Endothelial cell of coronary artery (primary cell): ENCODE results near the gene PLA2G15. TPM values are rescaled to one million over a fixed set of nuclear protein-coding genes. Genes with fewer than 3 reads are reported as not detected.

ENCODE experiments used
- total RNA-seq: library from RNA; depleted of rRNA; stranded (reverse); fragments of >200 nt; gene quantifications from 2 replicates; pipeline ENCODE4 v1.2.3, GENCODE V29; 2014

PLA2G15 gene
- total RNA-seq = 15.0 and 27.1 TPM in 2 replicates

GRCh38 chr16:68244903-68245853 is at the start of gene PLA2G15:
Gene PLA2G15 (plus strand): TSS chr16:68245373. CDS start chr16:68245427, 54 bp downstream.

GRCh38 chr16:68235887-68236136 is 9.4 kb upstream of the PLA2G15 start, which contains the start of gene ESRP2:
Gene ESRP2 (minus strand): TSS chr16:68236127. CDS start chr16:68236045, 82 bp downstream.

GRCh38 chr16:68264128-68265077 is 19.2 kb downstream of the PLA2G15 start, which contains the start of gene SLC7A6:
Gene SLC7A6 (plus strand): TSS chr16:68264526. CDS start chr16:68274727, 10,201 bp downstream.

Other genes starting within 250 kb of the PLA2G15 start
- 0.36 TPM in 1 of 2 replicates, not detected in the other for gene DPEP2, start 245.9 kb upstream of the PLA2G15 start, total RNA-seq
- not detected in 2 replicates for gene DPEP2NB, start 229.5 kb upstream of the PLA2G15 start, total RNA-seq
- 10.0 and 12.0 TPM in 2 replicates for gene DDX28, start 222.1 kb upstream of the PLA2G15 start, total RNA-seq
- gene DUS2, start 222.1 kb upstream of the PLA2G15 start, total RNA-seq = 17.6 and 18.5 TPM in 2 replicates
- 8.2 and 11.3 TPM in 2 replicates for gene NFATC3, start 160.0 kb upstream of the PLA2G15 start, total RNA-seq
- gene ESRP2, start 9.2 kb upstream of the PLA2G15 start, total RNA-seq = under 0.01 and 0.28 TPM in 2 replicates
- gene SLC7A6, start 19.2 kb downstream of the PLA2G15 start, total RNA-seq = 21.5 and 31.0 TPM in 2 replicates
- gene SLC7A6OS, start 65.6 kb downstream of the PLA2G15 start, total RNA-seq = 13.9 and 19.2 TPM in 2 replicates
- gene PRMT7, start 65.6 kb downstream of the PLA2G15 start, total RNA-seq = 32.8 and 41.9 TPM in 2 replicates
- under 0.01 TPM in 1 of 2 replicates, not detected in the other for gene SMPD3, start 203.1 kb downstream of the PLA2G15 start, total RNA-seq